SU-DHL-6 (cell line): ENCODE results near the gene PCDHGB4.

ENCODE experiments used
- EZH2phosphoT487 ChIP-seq: fragments of 200-600 bp; sonication (generic), shearing (Covaris generic); conservative IDR thresholded peaks from 2 replicates; pipeline ENCODE4 v1.6.1; 2018; ENCODE audit warnings: mild to moderate bottlenecking, antibody characterized with exemption, low read length, moderate library complexity, mixed read lengths
- TF ChIP-seq, protein P1 (sequence below): fragments of 200-600 bp; sonication (generic); IDR thresholded peaks from one replicate; pipeline ENCODE4 v1.5.1; 2017; ENCODE audit warnings: antibody characterized with exemption, mild to moderate bottlenecking, low read length, moderate library complexity; ENCODE audit not compliant: insufficient read depth, poor library complexity, severe bottlenecking

DNA sequence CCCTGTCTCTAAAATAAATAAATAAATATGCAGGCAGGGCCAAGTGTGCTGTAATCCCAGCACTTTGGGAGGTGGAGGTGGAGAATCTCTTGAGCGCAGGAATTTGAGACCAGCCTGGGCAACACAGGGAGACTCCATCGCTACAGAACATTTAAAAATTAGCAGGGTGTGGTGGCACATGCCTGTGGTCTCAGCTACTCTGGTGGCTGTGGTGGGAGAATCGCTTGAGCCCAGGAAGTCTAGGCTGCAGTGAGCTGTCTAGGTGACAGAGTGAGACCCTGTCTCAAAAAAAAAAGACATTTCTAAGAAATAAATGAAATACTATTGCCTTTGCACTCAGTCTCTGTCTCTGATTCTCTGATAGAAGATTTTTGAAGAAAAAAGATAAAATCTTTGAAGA, 24.1 kb downstream of the PCDHGB4 start:
- TF ChIP-seq, protein P1, sequence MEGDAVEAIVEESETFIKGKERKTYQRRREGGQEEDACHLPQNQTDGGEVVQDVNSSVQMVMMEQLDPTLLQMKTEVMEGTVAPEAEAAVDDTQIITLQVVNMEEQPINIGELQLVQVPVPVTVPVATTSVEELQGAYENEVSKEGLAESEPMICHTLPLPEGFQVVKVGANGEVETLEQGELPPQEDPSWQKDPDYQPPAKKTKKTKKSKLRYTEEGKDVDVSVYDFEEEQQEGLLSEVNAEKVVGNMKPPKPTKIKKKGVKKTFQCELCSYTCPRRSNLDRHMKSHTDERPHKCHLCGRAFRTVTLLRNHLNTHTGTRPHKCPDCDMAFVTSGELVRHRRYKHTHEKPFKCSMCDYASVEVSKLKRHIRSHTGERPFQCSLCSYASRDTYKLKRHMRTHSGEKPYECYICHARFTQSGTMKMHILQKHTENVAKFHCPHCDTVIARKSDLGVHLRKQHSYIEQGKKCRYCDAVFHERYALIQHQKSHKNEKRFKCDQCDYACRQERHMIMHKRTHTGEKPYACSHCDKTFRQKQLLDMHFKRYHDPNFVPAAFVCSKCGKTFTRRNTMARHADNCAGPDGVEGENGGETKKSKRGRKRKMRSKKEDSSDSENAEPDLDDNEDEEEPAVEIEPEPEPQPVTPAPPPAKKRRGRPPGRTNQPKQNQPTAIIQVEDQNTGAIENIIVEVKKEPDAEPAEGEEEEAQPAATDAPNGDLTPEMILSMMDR = no peak
- no peak for TF ChIP-seq EZH2phosphoT487
